Stomach smooth muscle (tissue), 2 donors: ENCODE data around the gene C1R.
"Not testable (repeated sequence)": the region's sequence is repeated elsewhere in the genome, so short reads cannot be mapped to it uniquely, and the experiment has no call there.

Source experiments
- H3K27ac ChIP-seq: one replicate; pipeline ENCODE4 v1.7.0; 2013; ENCODE audit warnings: mild to moderate bottlenecking, low read length, inconsistent platforms
- H3K27me3 ChIP-seq, 2 donors: one replicate each; pipeline ENCODE4 v1.7.0; 2013; ENCODE audit warnings: low read length in 2 of 2; ENCODE audit not compliant: insufficient read depth in 2 of 2, control insufficient read depth in 1 of 2
- H3K36me3 ChIP-seq, 2 donors: one replicate each; pipeline ENCODE4 v1.7.0; 2013; ENCODE audit warnings: low read length in 2 of 2; ENCODE audit not compliant: control insufficient read depth in 2 of 2, insufficient read depth in 2 of 2
- H3K4me1 ChIP-seq: one replicate; pipeline ENCODE4 v1.7.0; 2013; ENCODE audit warnings: low read length; ENCODE audit not compliant: control insufficient read depth, insufficient read depth
- H3K4me3 ChIP-seq, 2 donors: one replicate each; pipeline ENCODE4 v1.7.0; 2013; ENCODE audit warnings: low read length in 2 of 2
- H3K9ac ChIP-seq, 2 donors: one replicate each; pipeline ENCODE4 v1.7.0; 2013; ENCODE audit warnings: low read length in 2 of 2, mild to moderate bottlenecking in 1 of 2
- H3K9me3 ChIP-seq, 2 donors: one replicate each; pipeline ENCODE4 v1.7.0; 2013; ENCODE audit warnings: low read length in 2 of 2; ENCODE audit not compliant: control insufficient read depth in 2 of 2
- donor health status: healthy.
- donor health status: Pancreatic carcinoma.

Gene C1R

DNA sequence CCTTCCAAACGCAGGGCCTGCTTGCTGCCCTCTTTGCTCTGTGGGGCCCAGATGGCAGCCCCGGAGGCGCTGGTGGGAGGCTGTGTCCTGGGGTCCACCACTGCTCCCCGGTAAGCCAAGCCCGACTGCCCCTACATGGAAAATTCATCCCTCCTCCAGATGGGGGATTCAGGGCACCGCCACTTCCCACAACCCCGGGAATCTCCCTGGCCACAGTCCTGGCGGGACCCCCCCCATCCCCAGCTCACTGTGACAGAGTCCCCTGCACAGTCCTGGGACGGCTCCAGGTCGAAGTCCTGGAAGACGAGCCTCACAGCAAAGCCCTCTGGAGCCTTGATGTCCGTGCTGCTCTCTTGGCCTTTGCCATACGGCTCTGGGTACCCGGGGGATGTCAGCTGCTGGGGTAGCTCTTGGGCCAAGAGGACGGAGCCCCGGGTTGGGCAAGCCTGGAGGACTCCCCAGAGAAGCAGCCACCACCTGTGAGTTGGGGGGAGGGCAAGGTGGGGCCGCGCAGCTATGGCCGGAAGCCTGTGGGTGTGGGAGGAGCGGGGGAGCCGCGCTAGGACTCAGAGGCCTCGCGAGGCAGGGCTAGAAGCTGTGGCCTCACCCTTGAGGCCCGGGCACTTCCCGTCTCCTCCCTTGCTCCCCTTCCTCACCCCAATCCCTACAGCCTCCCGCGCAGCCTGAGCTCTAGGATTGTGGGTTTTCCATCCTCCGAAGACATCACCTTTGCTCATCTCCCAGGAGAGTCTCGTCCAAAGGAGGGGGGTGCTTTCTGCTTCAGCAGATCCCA lies 16.0 kb upstream of the C1R start:
- Histone ChIP-seq H3K27me3 (no peaks in the 10 kb centered on the region), H3K4me3 (peak overlapping the region; percentile 89 to 93), H3K9ac (peak overlapping the region; percentile 93), H3K4me1 (peaks cover 20% of the 10 kb centered on the region), H3K9me3 (no peaks in the 10 kb centered on the region), H3K36me3 (peaks cover 0 to 3% of the 10 kb centered on the region in 2 donors), H3K27ac (peak overlapping the region; percentile 94)

- peaks cover 18% of the 10 kb centered on the region for H3K4me1 ChIP-seq
- H3K9ac ChIP-seq = peak overlapping the region; percentile 93
- H3K27ac ChIP-seq = peak overlapping the region; percentile 94
- no peaks in the 10 kb centered on the region for H3K27me3 ChIP-seq
- peaks cover 0 to 3% of the 10 kb centered on the region in 2 donors for H3K36me3 ChIP-seq
- no peaks in the 10 kb centered on the region for H3K9me3 ChIP-seq
- H3K4me3 ChIP-seq = peak overlapping the region; percentile 89 to 93
Measured at GRCh38 chr12:7107636-7108002, 15.4 kb upstream of the C1R start.

DNA sequence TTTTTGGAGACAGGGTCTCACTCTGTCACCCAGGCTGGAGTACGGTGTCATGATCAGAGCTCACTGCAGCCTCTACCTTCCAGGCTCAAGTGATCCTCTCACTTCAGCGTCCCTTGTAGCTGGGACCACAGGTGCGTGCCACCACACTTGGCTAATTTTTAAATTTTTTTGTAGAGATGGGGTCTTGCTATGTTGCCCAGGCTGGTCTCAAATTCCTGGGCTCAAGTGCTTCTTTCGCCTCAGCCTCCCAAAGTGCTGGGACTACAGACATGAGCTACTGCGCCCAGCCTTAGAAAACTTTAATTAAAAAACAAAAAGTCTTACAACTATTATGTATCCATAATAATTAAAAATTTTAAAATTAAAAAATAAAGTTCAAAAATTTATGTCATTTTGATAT lies 14.9 kb upstream of the C1R start:
- H3K4me1 ChIP-seq = peaks cover 18% of the 10 kb centered on the region
- not testable (repeated sequence) for H3K36me3 ChIP-seq, H3K4me3 ChIP-seq, H3K9me3 ChIP-seq, H3K27me3 ChIP-seq, H3K27ac ChIP-seq, H3K9ac ChIP-seq

- Histone ChIP-seq H3K9me3 (no peaks in the 10 kb centered on the region), H3K36me3 (peaks cover 0 to 10% of the 10 kb centered on the region in 2 donors), H3K27me3 (no peaks in the 10 kb centered on the region), H3K4me1 (peaks cover 20% of the 10 kb centered on the region), H3K9ac (no peak overlapping the region), H3K4me3 (no peak overlapping the region), H3K27ac (no peak overlapping the region)
Measured at GRCh38 chr12:7106082-7106481, 13.8 kb upstream of the C1R start.

GRCh38 chr12:7103837-7104584 lies 11.8 kb upstream of the C1R start:
- Histone ChIP-seq H3K4me1 (peaks cover 13% of the 10 kb centered on the region), H3K36me3 (peaks cover 4 to 19% of the 10 kb centered on the region in 2 donors), H3K9ac (no peak overlapping the region), H3K27me3 (no peaks in the 10 kb centered on the region), H3K27ac (no peak overlapping the region), H3K4me3 (no peak overlapping the region), H3K9me3 (no peaks in the 10 kb centered on the region)

- no peak overlapping the region for H3K9ac ChIP-seq
- no peaks in the 10 kb centered on the region for H3K9me3 ChIP-seq
- no peaks in the 10 kb centered on the region for H3K27me3 ChIP-seq
- peaks cover 4% of the 10 kb centered on the region for H3K4me1 ChIP-seq
- no peak overlapping the region for H3K4me3 ChIP-seq
- H3K27ac ChIP-seq = no peak overlapping the region
- H3K36me3 ChIP-seq = peaks cover 4 to 20% of the 10 kb centered on the region in 2 donors
Measured at GRCh38 chr12:7102582-7102981, 10.3 kb upstream of the C1R start.

DNA sequence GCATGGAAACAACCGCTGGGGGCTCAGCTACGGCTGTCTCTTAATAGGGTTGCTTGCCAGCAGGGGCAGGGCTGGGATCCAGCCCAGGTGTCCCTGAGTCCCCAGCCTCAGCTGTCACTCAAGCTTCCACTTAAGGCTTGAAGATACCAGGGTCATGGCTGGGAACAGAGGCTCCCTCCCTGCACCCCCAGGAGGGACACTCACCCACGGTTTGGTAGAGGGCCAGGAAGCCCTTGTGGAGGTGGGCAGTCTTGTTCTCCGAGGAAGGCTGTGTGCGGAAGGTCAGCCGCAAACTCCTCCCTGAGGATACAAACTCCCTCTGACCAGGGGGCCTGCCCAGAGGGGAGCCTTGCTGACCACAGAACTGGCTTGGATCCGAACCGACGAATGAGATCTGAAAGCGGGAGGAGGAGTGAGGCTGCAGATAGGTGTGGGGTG lies 9.5 kb upstream of the C1R start:
- peaks cover 3% of the 10 kb centered on the region for H3K4me1 ChIP-seq
- H3K36me3 ChIP-seq = peaks cover 4 to 23% of the 10 kb centered on the region in 2 donors
- H3K9me3 ChIP-seq = no peaks in the 10 kb centered on the region
- no peak overlapping the region for H3K27ac ChIP-seq
- H3K27me3 ChIP-seq = no peaks in the 10 kb centered on the region
- H3K9ac ChIP-seq = no peak overlapping the region
- no peak overlapping the region for H3K4me3 ChIP-seq

GRCh38 chr12:7101047-7101693 lies 8.9 kb upstream of the C1R start:
- no peak overlapping the region for H3K9ac ChIP-seq
- no peaks in the 10 kb centered on the region for H3K9me3 ChIP-seq
- peaks cover 3% of the 10 kb centered on the region for H3K4me1 ChIP-seq
- no peaks in the 10 kb centered on the region for H3K27me3 ChIP-seq
- H3K27ac ChIP-seq = no peak overlapping the region
- H3K4me3 ChIP-seq = no peak overlapping the region
- H3K36me3 ChIP-seq = peaks cover 4 to 23% of the 10 kb centered on the region in 2 donors

GRCh38 chr12:7100239-7100638 lies 8.0 kb upstream of the C1R start:
- Histone ChIP-seq H3K36me3 (peaks cover 4 to 23% of the 10 kb centered on the region in 2 donors), H3K27me3 (no peaks in the 10 kb centered on the region), H3K9me3 (no peaks in the 10 kb centered on the region), H3K9ac (no peak overlapping the region), H3K27ac (no peak overlapping the region), H3K4me3 (no peak overlapping the region), H3K4me1 (peaks cover 3% of the 10 kb centered on the region)

GRCh38 chr12:7099290-7099996 lies 7.2 kb upstream of the C1R start:
- H3K27me3 ChIP-seq = no peaks in the 10 kb centered on the region

More at GRCh38 chr12:7099290-7099996, 7.2 kb upstream of the C1R start:
- peaks cover 3% of the 10 kb centered on the region for H3K4me1 ChIP-seq
- no peak overlapping the region for H3K27ac ChIP-seq
- no peak overlapping the region for H3K9ac ChIP-seq
- H3K36me3 ChIP-seq = peaks cover 4 to 22% of the 10 kb centered on the region in 2 donors
- no peaks in the 10 kb centered on the region for H3K9me3 ChIP-seq
- H3K4me3 ChIP-seq = no peak overlapping the region
